DMS79 treated with DMSO at 0.1 percent for 48 hours (cell line): ENCODE data around the gene TWIST1.

ENCODE experiments used
- DNase-seq: peaks from one replicate; lab custom pipeline; 2025; lab: John Stamatoyannopoulos, UW

Gene TWIST1

GRCh38 chr7:19094598-19095352 lies 22.7 kb downstream of the TWIST1 start:
- no peak for DNase-seq

DNA sequence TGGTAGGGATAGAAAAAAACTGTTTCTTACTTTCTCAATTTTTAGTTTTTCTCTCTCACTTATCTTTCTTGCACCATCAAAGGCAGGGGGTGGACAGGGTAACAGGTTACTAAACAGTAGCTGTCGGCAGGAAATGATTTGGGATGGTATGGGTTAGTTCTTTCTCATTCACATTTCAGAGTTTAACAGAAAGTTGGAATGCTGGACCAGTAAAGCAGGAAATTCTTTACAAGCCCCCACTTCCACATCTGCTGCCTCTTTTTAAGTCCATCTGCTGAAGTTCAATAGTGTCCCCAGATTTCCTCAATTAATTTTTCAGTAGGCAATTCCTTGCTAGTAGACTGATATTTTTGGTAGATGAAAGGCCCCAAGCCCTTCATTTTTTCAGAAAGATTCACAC lies 23.3 kb downstream of the TWIST1 start:
- DNase-seq = no peak

GRCh38 chr7:19091550-19092200 lies 25.8 kb downstream of the TWIST1 start:
- no peak for DNase-seq

- no peak for DNase-seq
Observed at GRCh38 chr7:19090526-19090925, 26.9 kb downstream of the TWIST1 start.

DNA sequence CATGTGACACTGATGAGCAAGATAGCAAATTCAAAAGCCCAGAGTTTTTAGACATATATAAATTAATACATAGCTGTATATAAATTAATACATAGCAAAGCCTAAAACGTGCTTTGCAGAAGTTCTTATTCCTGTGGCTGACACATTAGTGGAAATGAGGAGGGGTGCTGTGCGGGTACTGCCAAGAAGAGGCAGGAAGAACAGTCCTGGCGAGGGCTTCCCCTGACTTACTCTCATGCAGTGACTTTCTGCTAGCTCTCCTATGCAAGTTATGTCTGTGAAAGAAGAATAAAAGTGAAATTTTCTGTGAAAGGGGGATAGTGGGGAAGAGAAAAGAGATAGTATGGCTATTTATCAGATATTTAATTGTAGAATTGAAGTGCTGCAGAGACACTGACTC lies 27.6 kb downstream of the TWIST1 start:
- DNase-seq = no peak

DNA sequence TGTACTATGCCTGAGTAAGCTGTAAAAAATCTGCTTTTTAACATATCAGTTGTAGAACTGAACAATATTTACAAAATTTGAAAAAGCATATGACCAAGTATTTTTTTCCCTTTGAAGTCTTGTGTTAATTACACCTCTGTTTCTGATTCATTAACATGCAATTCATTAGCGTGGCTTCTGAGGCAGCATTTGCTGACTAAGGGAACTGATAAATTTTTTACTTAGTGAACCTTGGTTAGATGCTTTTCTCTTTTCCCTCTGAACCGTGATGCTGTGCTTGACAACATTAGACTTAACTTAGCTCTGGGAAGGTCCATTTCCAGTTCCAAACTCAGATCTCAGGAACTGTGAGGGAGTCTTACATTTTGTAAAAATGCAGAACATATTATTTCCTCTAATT lies 28.1 kb downstream of the TWIST1 start:
- DNase-seq = no peak

DNA sequence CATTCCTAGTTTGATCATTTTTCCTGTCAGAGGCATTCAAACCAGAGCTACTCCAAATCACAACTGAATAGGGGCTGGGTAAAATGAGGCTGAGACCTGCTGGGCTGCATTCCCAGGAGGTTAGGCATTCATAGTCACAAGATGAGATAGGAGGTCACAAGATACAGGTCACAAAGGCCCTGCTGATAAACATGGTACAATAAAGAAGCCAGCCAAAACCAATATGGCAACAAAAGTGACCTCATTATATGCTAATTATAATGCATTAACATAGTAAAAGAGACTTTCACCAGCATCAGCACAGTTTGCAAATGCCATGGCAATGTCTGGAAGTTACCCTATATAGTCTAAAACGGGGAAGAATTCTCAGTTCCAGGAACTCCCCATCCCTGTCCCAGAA lies 37.3 kb downstream of the TWIST1 start:
- DNase-seq = no peak

DNA sequence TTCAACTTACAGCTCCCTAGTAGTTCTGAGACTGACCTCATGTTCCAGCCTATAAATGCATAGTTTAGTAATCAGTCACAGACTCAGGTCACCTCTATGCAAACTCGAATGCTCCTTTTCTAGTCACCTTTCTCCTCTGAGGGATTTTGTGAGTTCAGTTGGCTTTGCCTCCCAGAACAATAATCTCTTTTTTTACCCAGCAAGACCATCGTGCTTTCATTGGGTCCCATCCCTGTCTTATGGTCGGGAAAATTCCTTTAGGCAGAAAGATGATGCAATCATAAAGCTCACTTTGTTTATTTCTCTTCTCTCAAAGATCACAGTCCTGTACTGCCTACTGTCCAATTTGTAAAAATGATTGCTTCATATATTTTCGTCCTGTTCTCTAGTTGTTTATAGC lies 38.4 kb downstream of the TWIST1 start:
- no peak for DNase-seq

GRCh38 chr7:19069842-19070241 lies 47.6 kb downstream of the TWIST1 start:
- no peak for DNase-seq

- DNase-seq = no peak
Observed at GRCh38 chr7:19066170-19066569, 51.3 kb downstream of the TWIST1 start.
